Ecto neural progenitor cell (in vitro differentiated cells): ENCODE results near the gene MDM4.
"Not testable (repeated sequence)": the region's sequence is repeated elsewhere in the genome, so short reads cannot be mapped to it uniquely, and the experiment has no call there.

Experiments used
- DNase-seq: peaks from one replicate; pipeline ENCODE4 v3.0.0-alpha.2; 2018; ENCODE audit warnings: low spot score

MDM4 gene

DNA sequence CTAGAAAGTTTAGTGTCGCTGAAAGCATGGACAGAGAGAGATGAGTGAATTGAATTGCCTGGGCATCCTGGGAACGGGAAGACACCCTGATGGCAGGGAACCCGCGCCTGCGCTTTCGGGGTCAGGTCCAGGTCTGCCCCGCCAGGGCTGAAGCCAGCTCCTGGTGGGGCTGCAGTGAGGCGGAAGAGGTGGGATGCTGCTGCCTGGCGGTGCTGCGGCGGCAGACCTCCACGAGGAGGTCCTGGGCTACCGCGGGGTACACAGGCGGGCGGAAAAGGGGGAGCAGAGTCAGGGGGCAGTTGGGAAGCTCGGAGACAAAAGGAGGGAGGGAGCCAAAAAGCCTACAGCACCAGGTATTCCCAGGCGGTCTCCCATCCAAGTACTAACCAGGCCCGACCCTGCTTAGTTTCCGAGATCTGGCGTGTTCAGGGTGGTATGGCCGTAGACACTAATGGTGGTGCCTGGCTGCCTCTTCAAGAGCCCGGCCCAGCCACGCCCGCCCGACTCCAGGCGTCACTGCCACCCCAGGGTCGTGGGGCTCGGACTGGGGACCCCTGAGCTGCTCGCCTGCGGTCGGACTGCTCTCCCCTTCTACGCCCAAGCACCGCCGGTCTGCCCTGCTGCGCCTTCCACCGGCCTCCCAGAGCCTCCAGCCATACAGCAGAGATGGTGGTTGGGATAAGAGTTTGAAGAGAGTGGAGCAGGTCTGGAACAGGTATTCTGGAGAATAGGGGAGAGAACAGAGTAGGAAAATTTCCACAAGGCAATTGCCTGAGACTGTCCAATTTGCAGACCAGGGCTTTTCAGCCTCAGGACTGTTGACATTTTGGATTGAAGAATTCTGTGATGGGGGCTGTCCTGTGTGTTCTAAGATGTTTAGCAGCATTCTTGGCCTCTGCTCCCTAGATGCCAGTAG, 46.1 kb downstream of the MDM4 start:
- DNase-seq = no peak

DNA sequence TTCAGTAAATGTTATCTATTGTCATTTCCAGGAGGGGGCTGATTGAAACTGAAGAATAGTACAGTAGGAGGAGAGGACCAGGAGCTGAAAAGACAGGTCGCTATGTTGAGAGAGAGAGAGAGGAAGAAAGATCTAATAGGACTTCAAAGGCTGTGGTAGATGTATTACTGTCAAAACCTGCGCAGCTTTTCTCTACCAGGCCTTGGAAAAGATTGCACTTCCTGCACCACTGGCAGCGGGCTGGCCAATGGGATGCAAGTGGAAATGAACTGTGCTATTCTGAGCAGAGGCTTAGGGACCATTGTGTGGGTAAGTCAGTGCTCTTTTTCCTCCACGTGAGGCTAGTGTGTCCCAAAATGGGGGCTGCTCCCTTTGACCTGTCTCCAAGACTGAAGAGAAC, 47.1 kb downstream of the MDM4 start:
- no peak for DNase-seq

DNA sequence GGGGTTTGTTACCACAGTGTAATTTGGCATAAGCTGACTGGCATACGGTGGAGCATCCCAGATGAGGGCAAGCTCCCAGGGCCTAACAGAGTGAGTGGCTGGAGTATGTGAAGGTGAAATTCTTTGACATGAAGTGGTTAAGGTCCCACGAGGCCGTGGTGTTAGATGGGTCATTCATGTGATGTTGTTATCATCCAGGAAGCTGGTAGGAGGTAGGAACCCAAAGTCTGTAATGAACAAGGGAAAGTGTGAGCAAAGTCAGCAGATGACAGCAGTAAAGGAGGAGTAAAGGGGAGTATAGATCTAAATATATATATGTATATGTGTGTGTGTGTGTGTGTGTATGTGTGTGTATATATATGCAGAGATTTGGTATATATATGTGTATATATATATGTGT, 47.6 kb downstream of the MDM4 start:
- no peak for DNase-seq

DNA sequence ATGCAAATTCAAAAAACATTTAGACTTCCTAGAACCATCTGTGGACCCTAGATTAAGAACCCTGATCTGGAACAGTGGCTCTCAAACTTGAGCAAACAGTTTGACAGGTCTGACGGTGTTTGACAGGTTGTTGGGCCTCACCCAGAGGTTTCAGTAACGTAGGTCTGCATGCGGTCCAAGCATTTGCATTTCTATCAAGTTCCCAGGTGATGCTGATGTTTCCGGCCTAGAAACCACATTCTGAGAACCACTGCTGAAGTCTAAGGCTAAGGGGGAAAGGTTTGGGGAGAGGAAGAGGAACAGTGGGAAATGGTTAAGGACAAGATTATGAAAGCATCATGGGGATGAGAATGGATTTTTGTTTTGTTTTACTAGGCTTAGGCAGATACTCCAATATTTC, 48.6 kb downstream of the MDM4 start:
- no peak for DNase-seq

DNA sequence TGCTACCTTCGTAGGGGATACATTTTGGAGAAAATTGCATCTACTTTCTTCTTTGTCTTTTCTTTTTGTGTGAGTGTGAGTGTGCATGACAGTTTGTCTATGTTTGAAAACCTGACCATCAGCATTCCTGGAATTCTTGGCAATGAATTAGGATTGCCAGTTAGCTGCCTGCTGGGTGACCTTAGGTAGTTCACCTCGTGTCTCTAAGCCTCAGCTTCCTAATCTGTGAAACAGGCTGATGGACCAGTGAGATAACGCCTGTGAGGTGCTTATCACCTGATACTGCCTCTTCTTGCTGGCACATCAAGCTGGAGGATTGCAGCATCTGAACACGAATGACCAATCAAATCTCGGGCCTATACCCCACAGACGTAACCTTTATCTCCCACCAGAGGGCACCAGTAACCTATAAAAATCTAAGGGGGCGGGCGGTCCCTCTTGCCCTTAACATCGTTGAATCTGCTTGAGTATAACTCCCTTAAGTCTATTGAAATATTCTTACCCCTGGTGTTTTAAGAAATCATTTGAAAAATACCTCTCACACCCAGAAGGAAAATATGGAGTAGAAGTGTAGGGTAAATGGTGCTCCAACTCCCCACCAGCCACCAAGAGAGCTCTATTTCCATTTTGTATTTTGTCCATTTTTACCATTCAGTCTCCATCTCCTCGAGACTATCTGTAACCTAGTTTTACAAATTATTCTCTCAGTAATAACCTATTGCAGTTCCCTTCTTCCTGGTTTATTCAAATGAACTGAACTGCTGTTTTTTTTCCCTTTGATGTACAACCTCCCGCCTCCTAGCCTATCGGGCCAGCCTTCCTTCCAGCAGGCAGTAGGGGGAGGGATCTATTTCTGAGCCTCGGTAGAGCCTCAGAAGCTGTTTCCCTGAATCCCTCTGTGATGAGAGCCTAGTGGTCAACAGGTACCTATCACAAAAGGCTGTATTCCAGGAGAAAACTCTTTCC, 49.7 kb downstream of the MDM4 start:
- DNase-seq = peak; percentile 70

DNA sequence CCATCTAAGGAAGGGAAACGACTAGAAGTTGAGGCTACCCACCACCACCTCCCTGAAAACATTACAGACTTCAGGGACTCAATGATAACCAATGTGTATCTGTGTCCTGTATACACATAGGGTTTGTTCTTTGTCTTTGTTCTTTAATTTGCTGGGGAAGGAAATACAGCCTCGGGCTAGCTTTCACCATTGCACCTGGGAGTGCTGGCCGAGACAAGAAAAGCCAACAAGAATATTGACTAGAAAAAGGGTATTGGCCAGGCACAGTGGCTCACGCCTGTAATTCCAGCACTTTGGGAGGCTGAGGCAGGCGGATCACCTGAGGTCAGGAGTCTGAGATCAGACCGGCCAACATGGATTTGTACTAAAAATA, 50.4 kb downstream of the MDM4 start:
- no peak for DNase-seq

DNA sequence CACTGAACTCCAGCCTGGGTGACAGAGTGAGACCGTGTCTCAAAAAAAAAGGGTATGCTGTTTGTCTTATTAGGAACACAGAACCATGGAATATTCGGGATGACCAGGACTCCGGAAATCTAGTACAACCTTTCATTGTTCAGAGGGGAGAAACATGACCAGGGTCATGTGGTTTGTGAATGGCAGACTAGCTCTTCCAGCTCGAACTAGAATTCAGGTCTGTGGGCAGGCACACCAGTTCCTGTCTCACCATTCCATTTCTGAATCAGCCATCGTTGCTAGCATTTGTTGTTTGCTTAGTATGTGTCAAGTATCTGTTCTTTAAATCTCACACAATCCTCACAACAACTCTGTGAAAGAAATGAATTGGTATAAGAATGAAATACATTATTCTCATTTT, 50.9 kb downstream of the MDM4 start:
- DNase-seq = no peak

DNA sequence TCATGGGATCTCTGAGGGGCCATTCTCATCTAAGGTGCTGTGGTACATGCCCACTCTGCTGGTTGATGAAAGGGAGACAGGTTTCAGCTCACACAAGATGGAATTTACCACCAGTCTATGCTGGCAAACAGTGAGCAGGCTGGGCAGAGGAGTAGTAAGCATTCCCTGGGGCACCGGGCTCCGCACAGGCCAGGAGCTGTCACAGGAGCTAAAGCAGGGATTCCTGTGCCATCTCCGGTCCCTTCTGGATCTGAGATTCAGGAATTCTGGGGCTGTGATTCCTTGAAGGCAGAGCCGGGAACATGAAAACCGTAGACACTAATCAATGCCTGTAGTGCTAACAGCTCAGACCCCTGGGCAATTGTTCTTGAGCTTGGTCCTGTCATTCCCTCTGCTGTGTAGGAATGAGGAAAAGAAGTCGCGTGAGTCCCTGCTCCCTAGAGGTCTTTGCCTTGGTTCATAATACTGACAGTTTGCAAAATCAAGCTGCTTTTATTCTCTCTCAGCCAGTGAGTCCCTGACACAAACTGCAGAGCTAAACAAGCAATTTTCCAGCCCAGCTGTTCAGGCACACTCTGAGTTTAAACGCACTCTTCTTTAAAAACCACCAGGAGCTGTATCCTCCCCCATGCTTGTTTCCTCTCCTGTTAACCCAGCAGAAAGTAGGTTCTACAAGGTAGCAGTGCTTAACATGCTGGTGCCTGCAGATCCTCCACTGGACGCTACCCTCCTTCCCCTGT, 52.5 kb downstream of the MDM4 start:
- DNase-seq = no peak

DNA sequence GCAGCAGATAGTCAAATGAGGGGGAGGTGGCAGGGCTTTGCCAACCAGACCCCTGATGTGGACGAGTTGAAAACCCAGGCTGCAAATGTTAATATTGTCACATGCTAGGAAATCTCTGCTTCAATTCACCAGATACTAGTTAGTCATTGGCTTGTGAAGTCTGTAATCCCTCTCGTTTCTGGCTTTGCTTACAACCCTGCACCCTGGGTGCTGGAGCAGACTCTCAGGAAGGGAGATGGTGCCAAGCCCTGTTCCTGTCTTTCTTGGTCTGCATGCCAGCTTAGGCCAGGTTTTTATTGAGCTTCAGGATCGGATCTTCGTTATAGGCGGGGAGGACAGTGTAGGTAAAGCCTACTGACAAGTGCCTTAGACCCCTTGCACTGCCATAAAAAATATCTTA, 53.3 kb downstream of the MDM4 start:
- DNase-seq = no peak

DNA sequence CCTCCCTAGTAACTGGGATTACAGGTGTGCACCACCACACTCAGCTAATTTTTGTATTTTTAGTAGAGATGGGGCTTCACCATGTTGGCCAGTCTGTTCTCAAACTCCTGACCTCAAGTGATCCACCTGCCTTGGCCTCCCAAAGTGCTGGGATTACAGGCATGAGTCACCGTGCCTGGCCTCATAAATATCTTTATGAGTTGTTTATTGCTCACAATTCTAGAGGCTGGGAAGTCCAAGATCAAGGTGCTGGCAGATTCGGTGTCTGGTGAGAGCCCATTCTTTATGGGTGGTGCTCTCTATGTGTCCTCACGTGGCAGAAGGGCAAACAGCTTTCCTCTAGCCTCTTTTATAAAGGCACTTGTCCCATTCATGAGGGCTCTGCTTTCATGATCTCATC, 53.8 kb downstream of the MDM4 start:
- DNase-seq = not testable (repeated sequence)

DNA sequence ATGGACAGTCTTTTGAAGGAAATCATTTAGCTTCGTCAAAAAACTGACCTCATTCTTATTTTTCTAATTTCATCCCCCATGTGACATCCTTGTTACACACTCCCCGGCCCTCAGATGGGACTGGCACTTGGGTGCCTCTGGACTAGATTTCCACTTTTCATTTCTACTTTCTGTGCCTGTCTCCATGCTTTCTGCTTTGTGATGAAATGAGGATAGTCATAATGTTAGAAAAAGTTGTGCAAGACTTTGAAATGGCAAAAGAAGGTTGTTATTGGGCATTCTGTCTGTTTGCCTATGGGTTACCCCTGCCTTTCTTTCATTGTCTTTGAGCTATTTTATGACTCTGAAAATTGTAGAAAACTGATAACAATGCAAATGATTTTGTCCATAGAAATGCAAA, 54.9 kb downstream of the MDM4 start:
- DNase-seq = no peak

DNA sequence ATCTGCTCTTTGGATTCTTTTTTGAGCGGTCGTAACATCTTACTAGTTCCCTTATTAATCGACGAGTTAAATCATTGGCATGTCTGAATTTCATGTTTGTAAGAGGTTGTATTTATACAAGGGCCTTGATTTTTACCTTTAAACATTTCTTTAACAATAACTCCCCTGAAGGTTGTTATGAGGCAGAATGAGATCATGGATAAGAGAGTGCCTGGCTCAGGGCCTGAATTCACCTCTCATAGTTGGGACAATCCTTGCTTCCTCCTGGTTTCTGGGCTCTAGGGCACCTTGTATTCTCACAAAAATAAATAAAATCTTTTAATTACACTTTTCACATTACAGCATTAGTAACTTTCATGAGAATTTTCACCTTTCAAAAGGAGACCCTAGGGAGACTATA, 55.4 kb downstream of the MDM4 start:
- DNase-seq = no peak

DNA sequence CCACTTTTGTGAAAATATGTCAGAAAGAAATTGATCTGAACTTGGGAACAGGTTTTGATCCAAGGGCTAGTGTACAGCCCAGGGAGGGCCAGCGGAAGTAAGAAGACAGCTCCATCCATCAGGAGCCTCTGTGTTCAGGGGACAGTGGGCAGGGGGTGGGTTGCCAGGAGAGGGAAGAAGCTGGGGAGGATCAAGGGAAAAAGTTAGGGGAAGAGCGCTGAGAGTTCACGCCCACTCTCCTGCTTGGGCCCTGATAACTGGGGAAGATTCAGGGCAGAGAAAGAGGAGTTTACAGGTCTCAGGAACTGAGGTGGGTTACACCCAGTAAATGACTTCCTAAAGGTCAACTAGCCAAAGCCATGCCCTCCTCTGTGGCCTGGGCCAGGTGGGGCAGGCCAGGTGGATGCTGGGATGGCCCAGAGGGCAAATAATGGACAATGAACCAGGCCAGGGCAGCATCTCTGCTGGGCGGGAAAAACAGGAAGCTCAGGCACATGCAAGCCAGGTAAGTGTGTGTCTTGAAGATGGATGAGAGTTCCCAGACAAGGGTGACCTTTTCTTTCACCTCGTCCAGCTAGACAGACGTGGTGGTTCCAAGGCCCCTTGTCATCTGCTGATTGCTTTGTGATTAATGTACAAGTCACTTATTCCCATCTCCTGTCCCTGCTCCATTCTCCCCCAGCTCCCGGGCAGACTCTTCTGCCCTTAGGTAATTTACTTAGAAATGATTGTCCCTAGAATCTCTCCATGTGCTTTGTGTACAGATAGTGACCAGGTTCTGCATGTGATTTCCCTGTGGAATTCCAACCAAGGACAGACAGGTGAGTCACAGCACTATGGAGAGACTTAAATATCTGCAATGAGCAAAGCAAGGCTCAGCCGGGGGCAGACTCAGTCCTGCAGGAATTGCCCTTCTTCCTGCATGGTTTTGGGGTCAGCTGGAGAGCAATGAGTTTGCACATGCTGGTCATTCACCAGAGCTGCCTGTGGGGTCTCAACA, 57.0 kb downstream of the MDM4 start:
- DNase-seq = no peak

DNA sequence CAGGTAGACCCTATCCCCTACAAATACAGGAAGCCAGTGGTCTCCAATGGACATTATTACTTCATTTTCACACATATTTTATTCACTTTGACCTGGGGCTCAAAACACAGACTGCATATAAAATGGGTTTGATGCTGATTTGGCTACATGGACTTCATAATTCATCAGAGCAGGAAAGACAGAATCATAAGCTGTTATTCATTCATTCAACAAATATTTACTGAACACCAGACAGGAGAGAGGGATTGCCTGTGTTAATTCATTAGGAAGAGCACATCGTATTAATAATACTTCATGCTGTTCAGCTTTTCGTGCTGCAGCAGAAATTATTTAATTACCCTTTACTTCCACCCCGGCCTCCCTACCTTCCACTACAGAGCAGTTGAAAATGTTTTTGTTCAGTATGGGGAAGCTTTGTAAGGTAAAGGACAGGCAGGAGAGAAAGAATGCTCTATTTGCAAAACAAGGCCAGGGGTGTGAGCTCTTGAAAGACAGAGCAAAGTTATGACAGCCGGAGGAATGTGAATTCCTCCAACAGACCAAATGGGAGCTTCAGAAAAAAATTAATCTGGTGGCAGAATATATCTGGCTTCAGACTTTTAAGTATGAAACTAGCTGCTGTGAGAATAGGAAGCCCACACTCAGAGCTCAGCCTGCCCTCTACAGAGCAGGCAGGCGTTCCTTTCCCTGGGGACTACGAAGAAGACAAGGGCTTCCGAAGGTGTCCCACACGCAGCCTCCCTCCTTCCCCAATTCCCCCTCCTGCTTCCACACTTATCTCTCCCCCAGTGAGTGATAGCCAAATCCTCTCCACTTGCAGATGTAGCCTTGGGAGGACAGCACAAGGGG, 58.0 kb downstream of the MDM4 start:
- no peak for DNase-seq

DNA sequence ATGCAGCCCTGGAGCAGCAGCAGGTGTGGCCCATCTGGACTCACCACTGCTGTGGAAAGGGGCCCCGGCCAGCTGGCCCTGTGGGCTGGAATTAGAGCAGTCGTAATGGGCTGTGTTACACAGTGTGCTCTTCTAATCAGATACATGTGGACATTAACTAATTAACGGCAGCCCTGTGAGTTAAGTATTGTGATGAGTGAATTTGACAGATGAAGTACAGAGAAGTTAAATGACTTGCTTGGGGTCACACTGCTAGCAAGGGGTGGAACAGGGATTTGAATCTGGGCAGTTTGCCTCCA, 58.6 kb downstream of the MDM4 start:
- DNase-seq = no peak

DNA sequence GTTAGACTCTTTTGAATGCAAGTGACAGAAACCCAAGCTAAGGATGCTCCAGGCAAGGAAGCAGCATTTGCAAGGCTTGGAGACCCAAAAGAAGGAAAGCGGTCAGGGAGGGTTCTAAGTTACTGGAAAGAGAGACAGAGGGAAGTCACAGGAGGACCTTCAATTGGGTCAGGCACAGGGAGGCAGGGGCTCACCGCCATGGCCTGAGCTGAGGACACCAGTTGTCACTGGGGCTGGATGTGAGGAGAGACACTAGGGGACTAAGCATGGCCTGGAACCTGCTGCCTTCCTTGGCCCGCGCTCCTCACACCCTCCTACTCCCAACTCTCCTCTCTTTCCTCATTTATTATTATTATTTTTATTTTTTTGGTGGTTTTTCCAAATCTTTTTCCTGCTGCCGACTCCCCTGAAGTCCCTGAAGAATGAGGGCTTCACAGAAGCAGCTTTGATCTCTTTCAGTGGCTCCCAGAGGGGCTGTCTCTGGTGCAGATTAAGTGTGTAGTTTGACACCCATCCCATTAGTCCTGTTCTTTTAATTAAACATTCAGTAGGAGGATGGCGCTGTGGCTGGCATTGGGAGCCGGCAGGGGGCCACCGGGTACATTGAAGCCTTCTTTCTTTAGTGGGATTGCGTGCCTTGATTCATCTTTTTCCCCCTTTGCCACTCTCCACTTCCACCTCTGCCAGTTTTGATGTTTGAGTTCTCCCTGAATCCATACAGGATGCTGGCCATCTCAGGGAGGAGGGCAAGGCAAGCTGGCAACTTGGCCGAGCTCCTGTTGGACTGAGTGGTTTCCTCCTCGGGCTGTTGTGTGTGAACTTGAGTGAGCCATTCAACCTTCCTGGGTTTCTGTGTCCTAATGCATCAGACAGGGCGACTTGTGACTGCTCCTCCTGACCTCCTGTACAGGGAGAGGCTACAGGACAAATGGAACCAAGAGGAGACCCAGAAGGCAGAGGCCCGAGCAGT, 59.3 kb downstream of the MDM4 start:
- DNase-seq = no peak

DNA sequence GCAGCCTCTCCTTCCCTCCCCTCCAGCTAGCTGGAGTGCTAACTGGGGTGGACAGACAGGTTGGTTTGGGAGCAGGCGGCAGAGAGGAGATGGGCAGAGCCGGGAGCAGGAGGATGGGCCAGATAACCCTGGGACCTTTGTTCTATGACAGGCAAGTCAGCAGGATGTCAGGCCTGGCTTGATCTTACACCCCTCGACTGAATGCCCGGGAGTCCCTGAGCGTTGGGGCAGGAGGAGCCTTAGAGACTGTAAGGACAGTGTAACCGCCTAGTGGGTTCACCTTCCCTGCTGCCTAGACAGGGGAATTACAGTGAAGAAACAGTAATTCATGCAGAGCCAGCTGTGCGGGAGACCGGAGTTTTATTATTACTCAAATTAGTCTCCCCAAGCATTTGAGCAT, 60.2 kb downstream of the MDM4 start:
- no peak for DNase-seq

DNA sequence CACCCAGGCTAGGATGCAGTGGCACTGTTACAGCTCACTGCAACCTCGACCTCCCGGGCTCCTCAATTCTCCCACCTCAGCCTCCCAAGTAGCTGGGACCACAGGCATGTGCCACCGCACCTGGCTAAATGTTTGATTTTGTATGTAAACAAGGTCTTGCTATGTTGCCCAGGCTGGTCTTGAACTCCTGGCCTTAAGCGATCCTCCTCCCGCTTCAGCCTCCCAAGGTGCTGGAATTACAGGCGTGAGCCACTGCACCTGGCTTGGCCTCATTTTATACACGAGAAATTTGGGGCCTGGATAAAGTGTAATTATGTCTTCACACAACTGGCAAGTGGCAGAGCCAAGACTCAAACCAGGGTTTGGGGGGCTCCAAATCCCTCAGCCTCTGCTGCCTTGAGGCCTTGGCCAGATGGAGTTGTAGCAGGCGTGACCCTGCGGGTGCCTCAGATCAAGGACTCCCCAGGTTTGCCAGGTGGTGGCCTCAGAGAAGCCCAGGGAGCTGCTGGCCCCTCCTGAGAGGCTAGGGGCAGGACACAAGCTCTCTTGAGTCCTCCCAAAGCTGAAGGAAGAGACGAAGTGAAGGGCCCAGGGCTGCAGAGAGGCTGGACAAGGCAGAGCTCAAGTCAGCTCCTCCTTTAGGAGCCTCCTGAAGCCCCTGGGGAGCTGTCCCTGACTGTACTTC, 61.7 kb downstream of the MDM4 start:
- no peak for DNase-seq
